ENCODE results near the gene COL9A3.
"Not testable (repeated sequence)": the region's sequence is repeated elsewhere in the genome, so short reads cannot be mapped to it uniquely, and the experiment has no call there.

The COL9A3 gene

DNA sequence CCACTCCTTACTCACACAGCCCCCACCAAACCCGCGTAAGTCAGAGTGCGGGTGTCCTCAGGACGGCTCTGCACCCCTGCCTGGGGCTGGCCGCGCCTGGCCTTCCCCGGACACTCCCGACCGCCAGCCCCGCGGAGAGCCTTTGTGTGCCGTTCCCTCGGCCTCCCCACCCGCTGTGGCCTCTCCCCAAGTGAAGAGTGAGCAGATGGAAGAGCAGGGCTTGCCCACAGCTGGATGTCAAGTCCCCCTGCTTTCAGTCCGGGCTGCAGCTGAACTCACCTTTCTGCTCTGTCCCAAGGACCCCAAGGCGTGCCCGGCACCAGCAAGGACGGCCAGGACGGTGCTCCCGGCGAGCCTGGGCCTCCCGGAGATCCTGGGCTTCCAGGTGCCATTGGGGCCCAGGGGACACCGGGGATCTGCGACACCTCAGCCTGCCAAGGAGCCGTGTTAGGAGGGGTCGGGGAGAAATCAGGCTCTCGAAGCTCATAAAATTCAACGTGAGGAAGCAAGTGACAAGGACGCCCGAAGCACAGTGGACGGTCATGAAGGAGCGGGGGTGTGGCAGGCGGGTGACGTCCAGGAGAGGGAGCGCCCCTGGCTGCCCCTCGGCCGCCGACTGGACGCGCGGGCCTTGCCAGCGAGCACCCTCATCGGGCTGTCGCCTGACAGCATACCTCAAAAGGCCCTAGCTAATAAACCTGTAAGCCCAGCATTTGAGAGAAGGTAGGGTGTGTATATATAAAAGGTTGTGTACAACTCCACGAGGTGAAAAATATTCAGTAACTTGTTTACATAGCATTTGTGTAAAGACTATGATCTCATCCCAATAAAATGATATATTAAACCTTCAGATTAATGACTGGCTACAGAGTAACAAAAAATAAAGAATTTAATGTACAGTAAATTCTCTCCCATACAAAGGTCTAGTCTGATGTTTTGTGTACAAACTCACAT is 23.7 kb downstream of the COL9A3 start:
- no peak for DNase-seq

DNA sequence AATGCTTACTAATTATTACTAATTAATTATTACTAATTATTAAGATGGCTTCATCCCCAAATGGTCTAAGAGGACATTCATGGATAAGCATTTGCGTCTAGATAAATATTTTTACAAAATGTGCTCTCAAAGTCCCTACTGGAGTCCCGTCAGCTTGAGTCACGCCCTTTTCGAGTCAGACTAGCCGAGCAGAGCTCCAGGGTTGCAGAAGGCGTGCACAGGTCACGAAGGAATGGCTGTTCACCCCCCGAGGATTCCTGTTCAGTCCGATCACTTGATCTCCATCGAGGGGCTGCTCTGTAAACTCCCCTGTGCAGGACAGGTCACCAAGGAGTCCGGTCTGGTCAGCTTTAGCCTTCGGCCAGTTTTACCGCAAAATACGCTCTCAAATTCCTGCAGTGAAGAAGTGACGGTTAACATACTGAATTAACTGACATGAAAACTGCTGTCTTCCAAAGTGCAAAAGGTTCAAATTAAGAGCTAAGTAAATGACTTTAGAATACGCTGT is 24.9 kb downstream of the COL9A3 start:
- no peak for DNase-seq

DNA sequence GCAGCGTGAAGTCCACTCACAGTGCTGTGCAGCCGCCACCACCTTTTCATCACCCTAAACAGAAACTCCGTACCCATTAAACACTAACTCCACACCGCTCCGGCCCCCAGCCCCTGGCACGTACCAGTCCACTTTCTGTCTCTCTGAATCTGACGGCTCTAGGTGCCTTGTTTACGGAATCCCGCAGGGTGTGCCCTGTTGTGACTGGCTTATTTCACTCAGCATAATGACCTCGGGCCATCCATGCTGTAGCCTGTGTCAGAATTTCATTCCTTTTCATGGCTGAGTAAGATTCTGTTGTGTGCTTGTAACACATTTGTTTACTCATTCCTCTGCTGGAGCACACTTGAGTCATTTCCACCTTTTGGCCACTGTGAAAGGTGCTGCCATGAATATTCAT is 26.8 kb downstream of the COL9A3 start:
- no peak for DNase-seq

DNA sequence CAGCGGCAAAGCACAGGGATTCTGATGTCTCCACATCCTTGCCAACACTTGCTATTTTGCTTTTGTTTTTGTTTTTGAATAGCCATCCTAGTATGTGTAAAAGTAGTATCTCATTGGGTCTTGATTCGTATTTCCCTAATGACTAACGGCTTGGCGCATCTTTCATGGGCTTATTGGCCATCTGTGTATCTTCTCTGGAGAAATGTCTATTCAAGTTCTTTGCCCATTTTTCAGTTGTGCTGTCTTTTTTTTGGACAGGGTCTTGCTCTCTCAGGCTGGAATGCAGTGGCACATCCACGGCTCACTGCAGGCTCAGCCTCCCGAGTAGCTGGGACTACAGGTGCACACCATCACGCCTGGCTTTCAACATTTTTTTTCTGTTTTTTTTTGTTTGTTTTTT is 27.3 kb downstream of the COL9A3 start:
- DNase-seq, result no peak

DNA sequence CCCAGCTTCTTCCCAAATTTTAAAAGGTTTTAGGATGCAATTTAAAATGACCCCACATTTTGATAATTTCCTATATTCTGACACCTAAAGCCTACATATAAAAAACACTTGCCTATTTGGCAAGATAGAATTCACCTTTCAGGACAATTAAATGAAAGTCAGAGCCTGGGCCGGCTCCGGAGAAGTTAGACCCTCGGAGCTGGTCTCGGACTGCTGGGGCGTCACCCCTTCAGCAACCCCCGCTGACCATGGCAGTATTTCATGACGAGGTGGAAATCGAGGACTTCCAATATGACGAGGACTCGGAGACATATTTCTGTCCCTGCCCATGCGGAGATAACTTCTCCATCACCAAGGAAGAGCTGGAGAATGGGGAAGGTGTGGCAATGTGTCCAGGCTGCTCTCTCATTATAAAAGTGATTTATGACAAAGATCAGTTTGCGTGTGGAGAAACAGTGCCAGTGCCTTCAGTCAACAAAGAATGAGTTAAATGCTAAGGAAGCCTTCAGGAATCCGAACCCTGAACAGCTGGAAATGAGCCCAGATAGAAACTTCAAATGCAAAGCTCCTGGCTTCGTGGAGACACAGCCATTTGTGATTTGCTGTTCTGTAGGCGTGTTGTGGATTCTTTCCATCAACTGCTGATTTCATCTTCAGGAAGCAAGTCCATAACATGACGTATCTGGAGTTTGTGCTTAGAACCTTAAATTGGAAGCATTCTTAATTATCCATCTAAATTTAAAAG is 28.7 kb downstream of the COL9A3 start:
- DNase-seq, result no peak

DNA sequence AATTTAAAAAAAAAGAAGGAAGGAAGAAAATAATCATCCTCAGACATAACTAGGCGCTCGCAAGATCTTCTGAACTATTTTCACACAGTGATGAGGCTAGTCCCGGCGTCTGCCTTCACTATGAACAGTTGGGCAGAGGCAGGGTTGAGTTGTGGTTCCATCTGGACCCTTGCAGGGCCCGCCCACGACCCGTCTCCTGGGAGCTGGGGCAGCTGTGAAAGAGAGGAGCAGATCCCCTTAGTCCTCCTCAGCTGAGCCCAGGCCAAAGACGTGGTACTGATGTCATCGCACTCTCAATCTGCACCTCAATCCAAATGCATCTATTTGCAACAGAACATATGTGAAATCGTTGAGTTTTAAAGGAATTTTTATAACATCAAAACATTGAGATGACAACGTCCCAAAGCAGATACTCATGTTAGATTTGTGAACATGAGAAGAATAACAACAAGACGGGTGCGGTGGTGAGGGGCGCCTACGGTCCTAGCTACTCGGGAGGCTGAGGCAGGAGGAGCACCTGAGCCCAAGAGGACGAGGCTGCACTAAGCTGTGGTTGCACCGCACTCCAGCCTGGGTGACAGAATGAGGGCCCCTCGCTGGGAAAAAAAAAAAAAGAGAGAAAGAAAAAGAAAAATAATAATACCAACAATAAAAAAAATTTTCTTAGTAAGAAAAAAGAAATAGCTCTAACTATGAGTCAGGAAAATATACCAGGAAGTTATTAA is 29.5 kb downstream of the COL9A3 start:
- no peak for DNase-seq

DNA sequence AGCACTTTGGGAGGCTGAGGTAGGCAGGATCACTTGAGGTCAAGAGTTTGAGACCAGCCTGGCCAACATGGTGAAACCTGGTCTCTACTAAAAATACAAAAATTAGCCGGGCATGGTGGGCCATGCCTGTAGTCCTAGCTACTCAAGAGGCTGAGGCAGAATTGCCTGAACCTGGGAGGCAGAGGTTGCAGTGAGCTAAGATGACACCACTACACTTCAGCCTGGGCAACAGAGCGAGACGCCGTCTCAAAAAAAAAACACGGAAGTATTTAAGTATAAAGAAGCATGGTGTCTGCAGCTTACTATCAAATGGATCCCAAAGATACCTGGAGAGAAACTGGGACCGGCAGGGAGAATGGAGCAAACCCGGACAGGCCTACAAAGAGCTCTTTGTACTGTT is 32.1 kb downstream of the COL9A3 start:
- not testable (repeated sequence) for DNase-seq

DNA sequence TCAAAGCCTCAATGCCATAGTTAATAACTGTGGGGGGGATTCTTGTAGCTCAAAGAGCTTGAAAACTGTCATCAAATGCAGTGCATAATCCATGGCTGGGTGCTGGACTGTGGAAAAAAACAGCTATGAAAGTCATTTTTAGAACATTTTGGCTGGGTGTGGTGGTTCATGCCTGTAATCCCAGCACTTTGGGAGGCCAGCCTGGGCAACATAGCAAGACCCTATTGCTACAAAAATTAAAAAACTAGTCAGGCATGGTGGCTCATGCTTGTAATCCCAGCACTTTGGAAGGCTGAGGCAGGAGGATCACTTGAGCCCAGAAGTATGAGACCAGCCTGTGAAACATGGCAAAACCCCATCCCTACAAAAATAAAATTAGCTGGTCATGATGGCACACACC is 32.6 kb downstream of the COL9A3 start:
- DNase-seq, result no peak

DNA sequence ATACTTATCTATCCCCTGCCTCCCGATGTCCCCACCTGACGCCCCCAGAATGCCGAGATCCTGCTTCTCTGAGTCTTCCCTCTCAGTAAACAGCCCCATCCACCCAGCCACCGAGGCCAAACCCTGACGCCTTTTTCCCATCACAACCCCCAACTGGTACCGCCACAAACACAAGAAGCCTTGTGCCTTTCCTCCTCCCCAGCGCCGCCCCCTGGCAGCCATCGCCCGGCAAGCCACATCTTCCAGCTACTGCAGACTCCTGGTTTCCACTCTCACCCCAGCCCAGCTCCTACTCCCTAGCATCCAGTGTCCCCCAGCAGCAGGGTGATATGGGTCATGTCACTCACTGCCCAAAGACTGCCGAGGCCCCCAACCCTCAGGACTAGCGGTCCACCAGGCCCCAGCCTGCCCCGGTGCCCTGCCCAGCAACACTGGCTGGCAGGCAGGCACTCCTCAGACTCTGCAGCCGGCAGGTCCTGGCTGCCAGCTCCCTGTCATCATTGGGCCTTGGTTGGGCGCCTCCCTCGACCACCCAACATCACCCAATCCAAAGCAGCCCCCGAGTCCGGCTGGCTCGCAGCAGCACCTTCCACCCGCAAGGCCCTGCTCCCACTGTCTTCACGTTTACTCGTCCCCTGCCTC is 33.6 kb downstream of the COL9A3 start:
- DNase-seq, result no peak

DNA sequence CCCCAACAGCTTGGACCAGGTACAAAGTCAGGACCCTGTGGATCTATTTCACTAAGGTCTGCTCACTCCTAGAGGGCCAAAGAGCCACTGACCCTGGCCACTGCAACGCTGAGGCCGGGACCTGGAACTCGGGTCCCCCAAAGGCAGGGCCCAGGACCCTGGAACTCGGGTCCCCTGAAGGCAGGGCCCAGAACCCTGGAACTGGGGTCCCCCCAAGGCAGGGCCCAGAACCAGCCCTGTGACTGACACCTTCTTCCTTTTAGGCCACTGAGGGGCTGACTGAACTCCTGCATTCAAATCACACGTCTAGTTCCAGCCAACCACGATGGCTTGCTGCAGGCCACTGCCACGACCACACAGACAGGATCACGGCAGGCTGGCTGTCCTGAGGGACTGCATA is 35.3 kb downstream of the COL9A3 start:
- DNase-seq, result no peak

DNA sequence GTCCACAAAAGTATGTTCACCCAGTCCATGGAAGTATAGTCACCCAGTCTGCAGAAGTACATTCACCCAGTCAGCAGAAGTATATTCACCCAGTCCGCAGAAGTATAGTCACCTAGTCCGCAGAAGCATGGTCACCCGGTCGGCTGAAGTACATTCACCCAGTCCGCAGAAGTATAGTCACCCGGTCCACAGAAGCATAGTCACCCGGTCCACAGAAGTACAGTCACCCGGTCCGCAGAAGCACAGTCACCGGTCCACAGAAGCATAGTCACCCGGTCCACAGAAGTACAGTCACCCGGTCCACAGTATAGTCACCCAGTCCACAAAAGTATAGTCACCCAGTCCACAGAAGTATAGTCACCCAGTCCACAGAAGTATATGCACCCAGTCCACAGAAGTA is 36.0 kb downstream of the COL9A3 start:
- DNase-seq, result no peak

DNA sequence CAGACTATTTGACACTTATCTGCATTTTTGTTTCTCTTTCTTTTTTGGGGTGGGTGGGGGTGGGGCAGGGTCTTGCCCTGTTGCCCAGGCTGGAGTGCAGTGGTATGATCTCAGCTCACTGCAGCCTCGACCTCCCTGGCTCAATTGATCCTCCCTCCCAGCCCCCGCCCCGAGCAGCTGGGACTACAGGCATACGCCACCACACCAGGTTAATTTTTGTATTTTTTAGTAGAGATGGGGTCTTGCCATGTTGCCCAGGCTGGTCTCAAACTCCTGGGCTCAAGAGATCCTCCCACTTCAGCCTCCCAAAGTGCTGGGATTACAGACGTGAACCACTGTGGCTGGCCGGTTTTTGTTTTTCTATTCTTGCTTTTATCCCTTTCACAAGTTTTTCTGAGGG is 36.5 kb downstream of the COL9A3 start:
- DNase-seq, result not testable (repeated sequence)

DNA sequence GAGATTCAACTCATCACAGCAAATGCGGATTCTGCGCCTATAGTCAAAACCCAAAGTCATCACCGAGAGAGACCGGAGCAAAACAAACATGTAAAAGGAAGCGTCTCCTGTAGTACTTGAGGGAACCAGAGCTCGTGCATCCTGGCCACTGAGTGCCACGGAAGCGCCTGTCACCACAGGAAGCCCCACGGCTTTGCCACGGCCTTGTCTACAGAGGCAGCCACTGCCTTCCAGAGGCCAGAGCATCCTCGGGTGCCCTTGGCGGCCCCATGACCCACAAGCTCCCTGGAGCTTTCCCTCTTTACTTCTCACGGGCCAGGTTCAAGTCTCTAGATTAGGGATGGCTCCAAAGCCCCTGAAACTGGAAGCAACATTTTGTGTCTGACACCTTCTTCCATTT is 37.3 kb downstream of the COL9A3 start:
- DNase-seq, result no peak

DNA sequence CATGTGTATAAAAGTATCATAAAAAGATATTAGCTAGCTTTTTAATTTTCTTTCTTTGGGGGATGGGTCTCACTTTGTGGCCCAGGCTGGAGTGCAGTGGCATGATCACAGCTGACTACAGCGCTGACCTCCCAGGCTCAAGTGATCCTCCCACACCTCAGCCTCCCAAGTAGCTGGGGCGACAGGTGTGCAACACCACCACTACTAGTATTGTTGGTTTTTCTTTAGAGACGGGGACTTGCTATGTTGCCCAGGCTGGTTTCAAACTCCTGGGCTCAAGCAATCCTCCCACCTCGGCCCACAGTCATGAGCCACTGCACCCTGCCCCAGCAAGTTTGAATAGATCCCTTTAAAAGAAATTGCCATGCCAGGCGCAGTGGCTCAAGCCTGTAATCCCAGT is 38.3 kb downstream of the COL9A3 start:
- DNase-seq, result no peak

DNA sequence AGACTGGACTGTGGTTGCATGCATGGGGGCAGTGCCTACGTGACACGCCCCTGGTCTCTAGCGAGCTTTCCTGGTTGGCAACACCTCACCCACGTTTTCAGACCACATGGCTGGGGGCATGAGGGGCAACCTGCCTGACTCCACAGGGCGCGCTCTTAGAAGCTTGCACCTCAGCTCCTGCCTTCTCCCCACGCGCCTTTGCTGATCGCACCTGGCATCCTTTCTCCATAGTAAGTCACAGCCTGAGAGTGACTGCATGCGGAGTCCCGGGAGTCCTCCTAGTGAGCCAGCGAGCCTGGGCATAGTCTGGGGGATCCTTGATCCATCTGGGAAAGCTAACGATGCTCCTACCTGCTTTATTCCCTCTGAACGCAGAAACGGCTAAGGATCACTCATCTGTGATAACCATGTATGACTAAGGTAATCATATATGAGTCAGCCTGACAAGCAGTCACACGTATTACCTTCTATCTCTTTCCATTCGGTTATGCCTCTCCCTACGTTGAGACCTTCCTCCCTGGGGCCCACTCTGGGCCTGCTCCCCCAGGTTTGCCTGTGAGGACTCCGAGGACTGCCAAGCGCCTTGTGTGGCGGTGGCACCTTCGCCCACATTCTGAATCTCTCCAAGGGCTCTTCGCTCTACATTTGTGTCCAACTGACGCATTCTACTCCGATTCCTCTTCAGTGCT is 40.2 kb downstream of the COL9A3 start:
- no peak for DNase-seq

DNA sequence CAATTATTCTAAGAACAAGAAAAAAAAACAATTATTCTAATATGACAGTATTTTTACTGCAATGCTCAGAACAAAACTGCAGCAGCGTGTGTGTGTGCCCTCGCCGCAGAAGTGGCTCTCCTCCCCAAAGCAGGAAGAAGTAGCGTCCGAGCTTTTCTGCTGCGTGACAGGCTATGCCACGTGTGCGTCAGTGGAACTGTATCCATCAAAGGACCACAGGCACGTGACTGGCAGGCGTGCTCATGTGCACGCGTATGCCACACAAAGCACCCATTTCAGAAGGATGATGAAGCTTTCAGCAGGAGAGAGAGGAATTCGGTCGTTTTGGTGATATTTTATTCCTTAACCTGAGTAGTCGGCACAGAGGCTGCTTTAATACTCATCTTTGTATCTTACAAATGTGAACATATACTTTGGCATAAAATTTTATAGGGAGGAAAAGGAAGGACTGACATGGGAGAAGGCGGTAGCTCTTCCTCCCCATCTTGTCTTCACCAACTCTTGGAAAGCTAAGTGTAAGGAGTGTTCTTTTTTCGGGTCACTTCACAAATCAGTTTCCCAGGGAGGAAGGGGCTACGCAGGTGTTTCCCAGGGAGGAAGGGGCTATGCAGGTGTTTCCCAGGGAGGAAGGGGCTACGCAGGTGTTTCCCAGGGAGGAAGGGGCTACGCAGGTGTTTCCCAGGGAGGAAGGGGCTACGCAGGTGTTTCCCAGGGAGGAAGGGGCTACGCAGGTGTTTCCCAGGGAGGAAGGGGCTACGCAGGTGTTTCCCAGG is 41.4 kb downstream of the COL9A3 start:
- no peak for DNase-seq

DNA sequence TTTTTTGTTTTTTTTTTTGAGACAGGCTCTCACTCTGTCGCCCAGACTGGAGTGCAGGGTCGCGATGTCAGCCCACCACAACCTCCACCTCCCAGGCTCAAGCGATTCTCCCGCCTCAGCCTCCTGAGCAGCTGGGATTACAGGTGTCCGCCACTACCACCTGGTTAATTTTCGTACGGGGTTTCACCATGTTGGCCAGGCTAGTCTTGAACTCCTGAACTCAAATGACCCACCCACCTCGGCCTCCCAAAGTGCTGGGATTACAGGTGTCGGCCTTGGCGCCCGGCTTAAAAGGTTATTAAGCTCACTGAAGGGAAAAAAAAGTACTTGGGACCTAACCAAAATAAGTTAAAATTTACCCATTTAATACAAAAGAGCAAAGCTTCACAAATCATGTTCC is 42.9 kb downstream of the COL9A3 start:
- no peak for DNase-seq

DNA sequence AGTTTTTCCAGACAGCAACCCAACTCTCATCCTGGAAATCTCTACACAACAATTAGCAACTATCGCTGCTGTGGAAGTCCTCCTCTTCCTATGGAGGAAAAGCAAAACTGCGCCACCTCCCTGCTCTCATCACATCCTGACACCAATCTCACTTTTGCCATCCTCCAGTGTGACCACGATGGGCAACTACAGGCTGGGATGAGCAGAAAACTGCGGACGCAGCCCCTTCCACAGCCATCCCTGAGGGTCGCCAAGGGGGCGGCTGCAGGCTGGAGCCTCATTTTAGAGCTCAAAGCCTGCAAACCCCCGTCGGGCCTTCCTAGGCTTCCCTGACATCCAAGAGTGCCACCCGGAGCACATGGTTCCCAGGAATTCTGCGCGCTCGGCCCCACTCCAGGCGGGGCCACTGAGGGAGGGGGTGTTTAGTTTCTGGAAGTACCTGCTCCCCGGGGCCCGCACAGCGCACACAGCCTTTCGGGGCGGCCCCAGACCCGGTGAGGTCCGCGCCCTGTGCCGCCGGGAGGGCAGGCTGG is 43.6 kb downstream of the COL9A3 start:
- no peak for DNase-seq

DNA sequence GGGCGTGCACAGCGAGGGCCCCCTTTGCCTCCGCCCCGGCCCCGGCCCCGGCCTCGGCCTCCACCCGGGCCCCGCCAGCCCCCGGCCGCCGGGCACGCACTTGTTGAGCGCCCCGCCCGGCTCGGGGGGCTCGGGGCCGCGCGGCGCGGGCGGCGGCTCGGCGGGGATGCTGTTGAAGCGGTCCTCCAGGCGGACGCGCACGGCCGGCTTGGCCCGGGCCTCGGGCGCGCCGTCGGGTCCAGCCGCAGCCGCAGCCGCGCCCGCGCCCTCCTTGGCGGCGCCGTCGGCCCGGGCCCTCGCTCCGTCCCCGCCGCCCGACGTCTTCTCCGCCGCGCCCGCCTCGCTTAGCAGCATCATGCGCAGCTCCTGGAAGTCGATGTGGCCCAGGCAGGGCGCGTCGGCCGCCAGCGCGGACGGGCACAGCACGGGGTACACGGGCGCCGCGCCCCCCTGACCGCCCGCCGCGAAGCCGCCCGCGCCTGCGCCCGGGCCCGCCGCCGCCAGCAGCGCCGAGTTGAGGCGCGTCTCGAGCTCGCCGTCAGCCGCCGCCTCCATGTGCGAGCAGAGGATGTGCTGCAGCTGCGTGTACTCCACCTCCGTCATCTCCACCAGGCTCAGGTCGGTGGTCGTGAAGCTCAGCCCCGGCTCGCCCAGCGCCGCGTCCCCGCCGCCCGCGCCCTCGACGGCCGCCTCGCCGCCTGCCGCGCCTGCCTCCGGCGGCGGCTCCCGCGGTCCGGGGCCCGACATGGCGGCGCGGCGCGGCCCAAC is 44.3 kb downstream of the COL9A3 start:
- DNase-seq, result peak; percentile 7

DNA sequence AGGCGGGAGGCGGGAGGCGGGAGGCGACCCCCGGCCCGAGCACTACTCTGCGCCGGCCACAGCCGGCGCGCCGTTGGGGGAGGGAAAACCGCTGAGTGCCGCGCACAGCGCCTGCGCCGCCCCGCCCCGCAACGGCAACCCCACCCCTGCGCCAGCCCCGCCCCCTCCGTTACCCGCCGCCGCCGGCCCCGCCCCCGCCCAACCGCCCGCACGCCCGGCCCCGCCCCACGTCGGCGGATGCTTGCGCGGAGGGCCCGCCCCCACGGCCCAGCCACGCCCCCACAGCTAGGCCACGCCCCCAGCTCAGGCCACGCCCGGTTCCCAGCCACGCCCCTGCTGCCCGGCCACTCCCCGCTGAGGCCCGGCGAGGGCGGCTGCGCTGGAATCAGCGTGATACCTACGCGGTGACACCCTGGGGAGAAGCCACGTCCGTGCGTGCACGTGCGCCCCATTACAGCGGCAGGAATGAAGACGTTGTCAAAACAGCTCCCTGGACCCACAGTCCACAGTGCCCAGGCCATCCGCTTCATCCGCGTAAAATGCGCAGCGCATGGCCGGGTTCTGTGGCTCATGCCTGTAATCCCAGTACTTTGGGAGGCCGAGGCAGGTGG is 45.0 kb downstream of the COL9A3 start, which contains the start of gene TCFL5:
TCFL5 (minus strand) TSS at position 97 of the 611 bp plus-strand sequence. CDS start 152 bp downstream, outside the sequence.
- peak; percentile 81 for DNase-seq

Data from inflammatory macrophage treated with lipopolysaccharide for 4 hours (primary cell).